HEK293T (cell line): Measurements from ENCODE around the gene LYRM4.

ENCODE experiments used
- ARNT ChIP-seq: fragments of 450-650 bp; IDR thresholded peaks from 2 replicates; pipeline ENCODE4 v1.6.1; 2017; ENCODE audit warnings: mild to moderate bottlenecking
- BHLHE40 ChIP-seq: fragments of 450-650 bp; IDR thresholded peaks from 2 replicates; pipeline ENCODE4 v1.6.1; 2016; ENCODE audit warnings: mild to moderate bottlenecking, moderate library complexity, borderline replicate concordance
- FOXA1 ChIP-seq: fragments of 450-650 bp; IDR thresholded peaks from 2 replicates; pipeline ENCODE4 v1.6.1; 2016; ENCODE audit warnings: mild to moderate bottlenecking
- FOXK2 ChIP-seq: fragments of 450-650 bp; IDR thresholded peaks from 2 replicates; pipeline ENCODE4 v1.6.1; 2016; ENCODE audit warnings: mild to moderate bottlenecking
- FOXM1 ChIP-seq: fragments of 450-650 bp; IDR thresholded peaks from 2 replicates; pipeline ENCODE4 v1.6.1; 2017; ENCODE audit warnings: mild to moderate bottlenecking, borderline replicate concordance
- HDGF ChIP-seq: fragments of 450-650 bp; IDR thresholded peaks from 2 replicates; pipeline ENCODE4 v1.6.1; 2017; ENCODE audit warnings: antibody characterized with exemption, borderline replicate concordance
- LEF1 ChIP-seq: fragments of 450-650 bp; IDR thresholded peaks from 2 replicates; pipeline ENCODE4 v1.6.1; 2017; ENCODE audit warnings: mild to moderate bottlenecking, borderline replicate concordance
- NFRKB ChIP-seq: fragments of 450-650 bp; IDR thresholded peaks from 2 replicates; pipeline ENCODE4 v1.6.1; 2016; ENCODE audit warnings: mild to moderate bottlenecking, moderate library complexity
- PKNOX1 ChIP-seq: fragments of 450-650 bp; IDR thresholded peaks from 2 replicates; pipeline ENCODE4 v1.6.1; 2016
- SP1 ChIP-seq: fragments of 450-650 bp; IDR thresholded peaks from 2 replicates; pipeline ENCODE4 v1.6.1; 2017
- SUZ12 ChIP-seq: fragments of 450-650 bp; IDR thresholded peaks from 2 replicates; pipeline ENCODE4 v1.6.1; 2016; ENCODE audit warnings: mild to moderate bottlenecking
- TARDBP ChIP-seq: fragments of 450-650 bp; IDR thresholded peaks from 2 replicates; pipeline ENCODE4 v1.6.1; 2016
- ZNF384 ChIP-seq: fragments of 450-650 bp; IDR thresholded peaks from 2 replicates; pipeline ENCODE4 v1.6.1; 2016

GRCh38 chr6:5201271-5201670 lies 59.5 kb downstream of the LYRM4 start:
- TF ChIP-seq FOXM1 (no peak), ARNT (no peak), FOXK2 (no peak), FOXA1 (no peak), SP1 (no peak), ZNF384 (no peak), PKNOX1 (no peak), LEF1 (no peak), NFRKB (no peak), SUZ12 (no peak), BHLHE40 (no peak), TARDBP (no peak), HDGF (no peak)
